Measurements from ENCODE around the gene SMOC2. TPM values are rescaled to one million over a fixed set of nuclear protein-coding genes. Genes with fewer than 3 reads are reported as not detected.

The SMOC2 gene
- total and polyA plus RNA-seq, 3 experiments from 2014 or later = not detected

GRCh38 chr6:168524571-168525001, 83.6 kb downstream of the SMOC2 start:
- H3K4me3 ChIP-seq (ENCODE audit: low read length) = no peak overlapping the region
- Mint-ChIP-seq H3K36me3 (no peaks in the 10 kb centered on the region), H3K4me3 (no peak overlapping the region), H3K27ac (no peak overlapping the region), H3K27me3 (peaks cover 0 to 10% of the 10 kb centered on the region in 2 donors), H3K4me1 (no peaks in the 10 kb centered on the region), H3K9me3 (peaks cover 0 to 2% (median 0%) of the 10 kb centered on the region in 5 donors)
- no peaks in the 10 kb centered on the region for H3K27me3 ChIP-seq (ENCODE audit: insufficient read depth, low read length, poor library complexity, severe bottlenecking)
- POLR2A ChIA-PET = no interaction called here
- CTCF ChIA-PET = no interaction called here
- H3K36me3 ChIP-seq (ENCODE audit: insufficient read depth, low read length) = no peaks in the 10 kb centered on the region
- DNase-seq = no peak
- H3K4me1 ChIP-seq (ENCODE audit: insufficient read depth, low read length) = no peaks in the 10 kb centered on the region
- no peaks in the 10 kb centered on the region for H3K9me3 ChIP-seq (ENCODE audit: low read length)
- H3K27ac ChIP-seq (ENCODE audit: low read depth, low read length) = no peak overlapping the region

DNA sequence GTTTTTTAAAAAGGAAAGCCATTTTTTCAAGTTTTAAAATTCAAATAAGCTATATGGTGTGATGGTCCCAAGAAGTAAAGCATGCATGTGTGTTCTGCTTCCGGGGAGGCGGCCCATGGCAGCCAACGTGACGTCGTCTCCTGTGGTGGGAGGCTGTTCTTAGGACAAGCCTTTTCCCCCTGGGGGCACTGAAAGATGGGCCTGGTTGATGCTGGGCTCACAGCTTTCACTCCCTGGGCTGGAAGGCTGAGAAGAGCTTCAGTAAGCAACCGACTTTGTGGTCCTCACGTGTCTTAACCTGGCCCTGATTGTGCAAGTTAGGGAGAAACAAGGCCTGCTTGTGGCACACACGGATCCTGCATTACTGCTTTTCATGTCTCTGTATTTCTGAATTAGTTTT, 84.1 kb downstream of the SMOC2 start:
- Histone ChIP-seq H3K36me3 (ENCODE audit: insufficient read depth, low read length) (no peaks in the 10 kb centered on the region), H3K27me3 (ENCODE audit: insufficient read depth, low read length, poor library complexity, severe bottlenecking) (no peaks in the 10 kb centered on the region), H3K4me1 (ENCODE audit: insufficient read depth, low read length) (no peaks in the 10 kb centered on the region), H3K9me3 (ENCODE audit: low read length) (no peaks in the 10 kb centered on the region), H3K27ac (ENCODE audit: low read depth, low read length) (no peak overlapping the region), H3K4me3 (ENCODE audit: low read length) (no peak overlapping the region)
- no peak overlapping the region for H3K4me3 Mint-ChIP-seq
- no peak overlapping the region for H3K27ac Mint-ChIP-seq
- no peaks in the 10 kb centered on the region for H3K36me3 Mint-ChIP-seq
- H3K9me3 Mint-ChIP-seq = peaks cover 0 to 2% (median 0%) of the 10 kb centered on the region in 5 donors
- ChIA-PET POLR2A (no interaction called here), CTCF (no interaction called here)
- no peaks in the 10 kb centered on the region for H3K4me1 Mint-ChIP-seq
- DNase-seq = no peak
- H3K27me3 Mint-ChIP-seq = peaks cover 0 to 10% of the 10 kb centered on the region in 2 donors

- CTCF ChIA-PET = no interaction called here
- POLR2A ChIA-PET = no interaction called here
- peaks cover 0 to 2% (median 0%) of the 10 kb centered on the region in 5 donors for H3K9me3 Mint-ChIP-seq
Observed at GRCh38 chr6:168525926-168526630, 85.1 kb downstream of the SMOC2 start.

GRCh38 chr6:168526841-168527281, 85.9 kb downstream of the SMOC2 start:
- no peak for DNase-seq
- peaks cover 0 to 2% (median 0%) of the 10 kb centered on the region in 5 donors for H3K9me3 Mint-ChIP-seq
- H3K4me3 Mint-ChIP-seq = no peak overlapping the region
- H3K36me3 Mint-ChIP-seq = no peaks in the 10 kb centered on the region
- Histone ChIP-seq H3K36me3 (ENCODE audit: insufficient read depth, low read length) (no peaks in the 10 kb centered on the region), H3K4me1 (ENCODE audit: insufficient read depth, low read length) (no peaks in the 10 kb centered on the region), H3K27ac (ENCODE audit: low read depth, low read length) (no peak overlapping the region), H3K27me3 (ENCODE audit: insufficient read depth, low read length, poor library complexity, severe bottlenecking) (no peaks in the 10 kb centered on the region), H3K9me3 (ENCODE audit: low read length) (no peaks in the 10 kb centered on the region), H3K4me3 (ENCODE audit: low read length) (no peak overlapping the region)
- no peaks in the 10 kb centered on the region for H3K4me1 Mint-ChIP-seq
- ChIA-PET POLR2A (no interaction called here), CTCF (no interaction called here)
- H3K27me3 Mint-ChIP-seq = peaks cover 0 to 10% of the 10 kb centered on the region in 2 donors
- no peak overlapping the region for H3K27ac Mint-ChIP-seq

More at GRCh38 chr6:168525926-168526630, 85.1 kb downstream of the SMOC2 start:
- H3K4me3 Mint-ChIP-seq = no peak overlapping the region
- H3K4me1 ChIP-seq (ENCODE audit: insufficient read depth, low read length) = no peaks in the 10 kb centered on the region
- H3K4me3 ChIP-seq (ENCODE audit: low read length) = no peak overlapping the region
- no peaks in the 10 kb centered on the region for H3K27me3 ChIP-seq (ENCODE audit: insufficient read depth, low read length, poor library complexity, severe bottlenecking)
- no peaks in the 10 kb centered on the region for H3K36me3 Mint-ChIP-seq
- H3K36me3 ChIP-seq (ENCODE audit: insufficient read depth, low read length) = no peaks in the 10 kb centered on the region
- H3K27me3 Mint-ChIP-seq = peaks cover 0 to 10% of the 10 kb centered on the region in 2 donors
- DNase-seq = no peak
- no peaks in the 10 kb centered on the region for H3K9me3 ChIP-seq (ENCODE audit: low read length)
- H3K27ac Mint-ChIP-seq = no peak overlapping the region
- H3K27ac ChIP-seq (ENCODE audit: low read depth, low read length) = no peak overlapping the region
- H3K4me1 Mint-ChIP-seq = no peaks in the 10 kb centered on the region

- Mint-ChIP-seq H3K36me3 (no peaks in the 10 kb centered on the region), H3K4me3 (no peak overlapping the region), H3K9me3 (peaks cover 0 to under 1% (median 0%) of the 10 kb centered on the region in 5 donors), H3K4me1 (no peaks in the 10 kb centered on the region), H3K27ac (peak overlapping the region in 1 of 8 donors; percentile 78), H3K27me3 (peaks cover 0 to 9% of the 10 kb centered on the region in 2 donors)
- Histone ChIP-seq H3K9me3 (ENCODE audit: low read length) (no peaks in the 10 kb centered on the region), H3K4me3 (ENCODE audit: low read length) (no peak overlapping the region), H3K36me3 (ENCODE audit: insufficient read depth, low read length) (no peaks in the 10 kb centered on the region), H3K4me1 (ENCODE audit: insufficient read depth, low read length) (no peaks in the 10 kb centered on the region), H3K27ac (ENCODE audit: low read depth, low read length) (no peak overlapping the region), H3K27me3 (ENCODE audit: insufficient read depth, low read length, poor library complexity, severe bottlenecking) (no peaks in the 10 kb centered on the region)
- POLR2A ChIA-PET = no interaction called here
- DNase-seq = no peak
- CTCF ChIA-PET = no interaction called here
Observed at GRCh38 chr6:168527451-168528210, 86.6 kb downstream of the SMOC2 start.

DNA sequence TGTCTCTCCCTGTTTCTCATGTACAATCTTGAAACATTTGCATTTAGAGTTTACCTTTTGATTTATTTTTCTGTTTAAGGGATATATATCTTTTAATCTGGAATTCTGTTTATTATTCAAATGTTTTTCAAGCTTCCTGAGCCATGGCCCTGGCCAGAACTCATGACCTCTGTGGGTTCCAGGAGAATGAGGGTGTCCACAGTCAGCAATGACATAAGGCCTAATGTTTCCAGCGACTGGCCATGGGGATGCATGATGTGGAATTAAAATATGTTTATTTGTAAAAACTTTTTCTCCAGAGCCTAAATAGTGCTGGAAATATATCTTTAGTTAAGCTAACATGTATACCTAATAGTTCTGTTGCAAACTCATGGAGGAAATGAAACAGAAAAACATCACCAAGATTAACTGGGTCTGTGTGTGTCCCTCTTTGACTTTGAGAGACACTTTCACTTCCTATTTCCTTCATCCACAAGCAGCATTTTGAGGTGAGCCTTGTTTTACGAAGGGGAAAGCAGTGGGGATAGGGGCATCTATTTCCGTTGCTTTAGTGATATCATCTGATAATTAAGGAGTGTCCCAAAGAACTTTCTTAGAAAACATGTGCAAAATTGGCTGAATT, 87.6 kb downstream of the SMOC2 start:
- H3K36me3 Mint-ChIP-seq = no peaks in the 10 kb centered on the region
- CTCF ChIA-PET = no interaction called here
- no peaks in the 10 kb centered on the region for H3K9me3 Mint-ChIP-seq

GRCh38 chr6:168529214-168529613, 88.2 kb downstream of the SMOC2 start:
- no peak for DNase-seq
- Histone ChIP-seq H3K27me3 (ENCODE audit: insufficient read depth, low read length, poor library complexity, severe bottlenecking) (no peaks in the 10 kb centered on the region), H3K36me3 (ENCODE audit: insufficient read depth, low read length) (no peaks in the 10 kb centered on the region), H3K9me3 (ENCODE audit: low read length) (no peaks in the 10 kb centered on the region), H3K4me3 (ENCODE audit: low read length) (no peak overlapping the region), H3K27ac (ENCODE audit: low read depth, low read length) (no peak overlapping the region), H3K4me1 (ENCODE audit: insufficient read depth, low read length) (no peaks in the 10 kb centered on the region)
- Mint-ChIP-seq H3K9me3 (no peaks in the 10 kb centered on the region), H3K4me3 (no peak overlapping the region), H3K36me3 (no peaks in the 10 kb centered on the region), H3K4me1 (no peaks in the 10 kb centered on the region), H3K27me3 (peaks cover 0 to 8% of the 10 kb centered on the region in 2 donors), H3K27ac (no peak overlapping the region)
- POLR2A ChIA-PET = no interaction called here
- CTCF ChIA-PET = no interaction called here

More for the DNA sequence above, 87.6 kb downstream of the SMOC2 start:
- Histone ChIP-seq H3K27me3 (ENCODE audit: insufficient read depth, low read length, poor library complexity, severe bottlenecking) (no peaks in the 10 kb centered on the region), H3K36me3 (ENCODE audit: insufficient read depth, low read length) (no peaks in the 10 kb centered on the region), H3K27ac (ENCODE audit: low read depth, low read length) (no peak overlapping the region), H3K9me3 (ENCODE audit: low read length) (no peaks in the 10 kb centered on the region), H3K4me3 (ENCODE audit: low read length) (no peak overlapping the region), H3K4me1 (ENCODE audit: insufficient read depth, low read length) (no peaks in the 10 kb centered on the region)
- DNase-seq = no peak
- POLR2A ChIA-PET = no interaction called here
- peaks cover 0 to 8% of the 10 kb centered on the region in 2 donors for H3K27me3 Mint-ChIP-seq
- no peaks in the 10 kb centered on the region for H3K4me1 Mint-ChIP-seq
- no peak overlapping the region for H3K4me3 Mint-ChIP-seq
- no peak overlapping the region for H3K27ac Mint-ChIP-seq

DNA sequence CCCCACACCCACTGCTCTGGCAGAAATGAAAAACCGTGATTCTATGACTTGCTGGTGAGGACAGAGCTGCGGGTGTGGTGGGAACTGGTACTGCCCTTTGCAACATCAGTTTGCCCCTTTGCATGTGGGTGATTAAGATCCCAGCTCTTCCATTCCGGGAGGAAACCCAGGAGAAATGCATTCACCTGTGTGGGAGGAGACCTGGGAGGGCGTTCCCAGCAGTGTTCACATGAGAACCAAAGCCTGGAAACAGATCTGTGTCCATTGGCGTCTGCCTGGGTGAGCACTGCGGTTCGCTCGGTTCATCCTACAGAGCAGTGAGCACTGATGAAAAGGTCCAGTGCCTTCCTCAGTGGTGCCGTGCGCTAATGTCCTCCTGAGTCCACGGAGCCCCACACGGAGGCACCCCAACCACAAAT, 89.7 kb downstream of the SMOC2 start:
- ChIA-PET CTCF (no interaction called here), POLR2A (no interaction called here)
- H3K9me3 Mint-ChIP-seq = no peaks in the 10 kb centered on the region
- Histone ChIP-seq H3K4me3 (ENCODE audit: low read length) (no peak overlapping the region), H3K27ac (ENCODE audit: low read depth, low read length) (no peak overlapping the region), H3K27me3 (ENCODE audit: insufficient read depth, low read length, poor library complexity, severe bottlenecking) (no peaks in the 10 kb centered on the region), H3K9me3 (ENCODE audit: low read length) (no peaks in the 10 kb centered on the region), H3K4me1 (ENCODE audit: insufficient read depth, low read length) (no peaks in the 10 kb centered on the region), H3K36me3 (ENCODE audit: insufficient read depth, low read length) (no peaks in the 10 kb centered on the region)
- no peaks in the 10 kb centered on the region for H3K36me3 Mint-ChIP-seq
- no peak for DNase-seq
- H3K4me1 Mint-ChIP-seq = no peaks in the 10 kb centered on the region
- peaks cover 0 to 11% of the 10 kb centered on the region in 2 donors for H3K27me3 Mint-ChIP-seq
- H3K27ac Mint-ChIP-seq = no peak overlapping the region
- no peak overlapping the region for H3K4me3 Mint-ChIP-seq
